HCT116 (cell line): ENCODE results near the gene OPRL1. TPM values are rescaled to one million over a fixed set of nuclear protein-coding genes. Genes with fewer than 3 reads are reported as not detected.

ENCODE experiments used
- ATAC-seq: fragments of 200-7000 bp; cut with Tn5 transposase; 2 replicates; pipeline ENCODE4 v1.9.1; 2020; ENCODE audit warnings: mild to moderate bottlenecking, moderate library complexity
- BruUV-seq: library from RNA; stranded (reverse); fragments of 400-500 nt; replicated peaks from 2 replicates; lab custom pipeline; 2021; lab: Mats Ljungman, UMichigan
- CTCF ChIA-PET: fragments of 300-600 bp; sonication (Branson Sonifier 250); formaldehyde crosslinking; loops from one replicate; lab custom pipeline; 2021; ENCODE audit warnings: antibody characterized with exemption; lab: Charles Lee
- POLR2A ChIA-PET: fragments of 300-600, 350-600 bp; sonication (Branson Sonifier 250); formaldehyde crosslinking; loops from one replicate; lab custom pipeline; 2021; ENCODE audit warnings: antibody characterized with exemption; lab: Charles Lee
- RAD21 ChIA-PET, 2 experiments: fragments of 300-600 bp; sonication (Branson Sonifier 250); formaldehyde crosslinking; loops; one replicate each; lab custom pipeline; 2023; ENCODE audit warnings: low total read pairs in 2 of 2; ENCODE audit not compliant: uncharacterized antibody in 2 of 2, unreplicated experiment in 2 of 2, low non-redundant PET in 1 of 2; lab: Charles Lee
- DNase-seq: peaks from one replicate; pipeline ENCODE4 v3.0.0-alpha.2; 2010; ENCODE audit warnings: low read depth, low spot score
- H2AFZ ChIP-seq: fragments of 200-600 bp; shearing (Covaris generic), sonication (generic); 2 replicates; pipeline ENCODE4 v1.6.1; 2017; ENCODE audit warnings: low read depth, mixed run types, mixed read lengths, antibody characterized with exemption, low read length; ENCODE audit not compliant: poor library complexity, severe bottlenecking
- H3K27ac ChIP-seq: 2 replicates; pipeline ENCODE4 v1.5.1; 2012; ENCODE audit warnings: low read depth, low read length
- H3K27me3 ChIP-seq: fragments of 200-600 bp; sonication (generic); 2 replicates; pipeline ENCODE4 v1.6.1; 2016; ENCODE audit warnings: mixed run types, low read length, mixed read lengths; ENCODE audit not compliant: insufficient read depth
- H3K36me3 ChIP-seq, 2 experiments: fragments of 200-500 bp in 1 of 2; fragments of 200-600 bp in 1 of 2; sonication (Bioruptor generic) in 1 of 2; sonication (generic) in 1 of 2; 2 replicates each; pipeline versions ENCODE4 v1.5.1 to v1.6.1; 2014 to 2016; ENCODE audit warnings: low read length in 2 of 2, inconsistent platforms in 1 of 2, mixed read lengths in 1 of 2, mixed run types in 1 of 2; ENCODE audit not compliant: insufficient read depth in 2 of 2, control insufficient read depth in 1 of 2
- H3K4me1 ChIP-seq, 2 experiments: fragments of 200-600 bp in 1 of 2; sonication (generic) in 1 of 2; 2 replicates each; pipeline versions ENCODE4 v1.5.1 to v1.6.1; 2012 to 2017; ENCODE audit warnings: low read length in 2 of 2, inconsistent platforms in 1 of 2, mild to moderate bottlenecking in 1 of 2, mixed read lengths in 1 of 2, mixed run types in 1 of 2, moderate library complexity in 1 of 2; ENCODE audit not compliant: insufficient read depth in 2 of 2, control insufficient read depth in 1 of 2
- H3K4me2 ChIP-seq: fragments of 200-600 bp; sonication (generic); 2 replicates; pipeline ENCODE4 v1.6.1; 2017; ENCODE audit warnings: mixed run types, low read length, mixed read lengths
- H3K4me3 ChIP-seq, 2 experiments: fragments of 200-600 bp in 1 of 2; sonication (generic) in 1 of 2; replicated peaks in 1 of 2; 2 replicates each; pipeline ENCODE4 v1.5.1; 2011 to 2016; ENCODE audit warnings: low read length in 2 of 2, control low read depth in 1 of 2, low read depth in 1 of 2, mild to moderate bottlenecking in 1 of 2, mixed read lengths in 1 of 2, mixed run types in 1 of 2
- H3K79me2 ChIP-seq: fragments of 200-600 bp; sonication (generic); 2 replicates; pipeline ENCODE4 v1.6.1; 2017; ENCODE audit warnings: mild to moderate bottlenecking, mixed run types, low read length, moderate library complexity, mixed read lengths; ENCODE audit not compliant: insufficient read depth
- H3K9ac ChIP-seq: fragments of 200-600 bp; sonication (generic); 2 replicates; pipeline ENCODE4 v1.6.1; 2016; ENCODE audit warnings: low read length, mixed read lengths
- H3K9me2 ChIP-seq: fragments of 200-600 bp; sonication (generic), shearing (Covaris generic); 2 replicates; pipeline ENCODE4 v1.6.1; 2017; ENCODE audit warnings: mixed run types, mild to moderate bottlenecking, moderate library complexity; ENCODE audit not compliant: insufficient read depth
- H3K9me3 ChIP-seq, 2 experiments: fragments of 200-500 bp in 1 of 2; fragments of 200-600 bp in 1 of 2; sonication (Bioruptor generic) in 1 of 2; sonication (generic) in 1 of 2; 2 replicates each; pipeline ENCODE4 v1.6.1; 2014 to 2017; ENCODE audit warnings: low read length in 2 of 2, mixed read lengths in 2 of 2, inconsistent platforms in 1 of 2, low read depth in 1 of 2, mild to moderate bottlenecking in 1 of 2, mixed run types in 1 of 2, moderate library complexity in 1 of 2; ENCODE audit not compliant: control insufficient read depth in 1 of 2, insufficient read depth in 1 of 2
- H4K20me1 ChIP-seq: fragments of 200-600 bp; sonication (generic), shearing (Covaris generic); 2 replicates; pipeline ENCODE4 v1.6.1; 2017; ENCODE audit warnings: mixed run types, mild to moderate bottlenecking, moderate library complexity; ENCODE audit not compliant: insufficient read depth
- CBX3 ChIP-seq: IDR thresholded peaks from 2 replicates; pipeline ENCODE4 v1.6.1; 2012; ENCODE audit warnings: low read depth
- EGR1 ChIP-seq: IDR thresholded peaks from 2 replicates; pipeline ENCODE4 v1.6.1; 2012; ENCODE audit warnings: low read depth
- ELF1 ChIP-seq: IDR thresholded peaks from 2 replicates; pipeline ENCODE4 v1.6.1; 2012; ENCODE audit warnings: low read depth, borderline replicate concordance
- EZH2 ChIP-seq: fragments of 200-600 bp; sonication (generic); IDR thresholded peaks from 2 replicates; pipeline ENCODE4 v1.6.1; 2017; ENCODE audit warnings: antibody characterized with exemption, mixed run types
- REST ChIP-seq: IDR thresholded peaks from 2 replicates; pipeline ENCODE4 v1.6.1; 2012; ENCODE audit warnings: low read depth
- SIN3A ChIP-seq: IDR thresholded peaks from 2 replicates; pipeline ENCODE4 v1.6.1; 2012; ENCODE audit warnings: low read depth
- SP1 ChIP-seq: IDR thresholded peaks from 2 replicates; pipeline ENCODE4 v1.6.1; 2012; ENCODE audit warnings: low read depth
- TCF7L2 ChIP-seq: IDR thresholded peaks from 2 replicates; pipeline ENCODE4 v1.7.0; 2011; ENCODE audit warnings: borderline replicate concordance, inconsistent platforms; ENCODE audit not compliant: insufficient read depth, insufficient read length; ENCODE audit errors: extremely low read depth
- YY1 ChIP-seq: IDR thresholded peaks from 2 replicates; pipeline ENCODE4 v1.6.1; 2011; ENCODE audit warnings: low read length, low read depth, moderate library complexity, mild to moderate bottlenecking; ENCODE audit not compliant: insufficient replicate concordance; ENCODE audit errors: extremely low read depth
- ZBTB33 ChIP-seq: IDR thresholded peaks from 2 replicates; pipeline ENCODE4 v1.6.1; 2011; ENCODE audit warnings: mild to moderate bottlenecking, low read length, moderate library complexity; ENCODE audit not compliant: insufficient replicate concordance; ENCODE audit errors: extremely low read depth
- intact Hi-C: fragments of 100-400 bp; cut with micrococcal nuclease; formaldehyde crosslinking; loops from 2 replicates; pipeline ENCODE4 v1.10.0; 2022
- total RNA-seq: library from RNA; stranded (reverse); gene quantifications from one replicate; pipeline ENCODE4 v1.2.1, GENCODE V29; 2021; ENCODE audit not compliant: unreplicated experiment

The OPRL1 gene
- total RNA-seq, 1 experiment from 2014 or later = 1.6 TPM

- BruUV-seq = no TSS peak
- Histone ChIP-seq H4K20me1 (no peaks in the 10 kb centered on the region), H3K4me1 (peaks cover 42 to 54% of the 10 kb centered on the region in 2 experiments), H2AFZ (no peak overlapping the region), H3K27me3 (no peaks in the 10 kb centered on the region), H3K4me3 (no peak overlapping the region), H3K9ac (no peak overlapping the region), H3K9me2 (no peaks in the 10 kb centered on the region), H3K9me3 (no peaks in the 10 kb centered on the region), H3K36me3 (no peaks in the 10 kb centered on the region), H3K4me2 (peak overlapping the region; percentile 61), H3K79me2 (no peaks in the 10 kb centered on the region), H3K27ac (peak overlapping the region; percentile 35; the same call in 1 of the 2 replicates)
- CTCF ChIA-PET = interaction anchor here (1.1 kb wide), 1 partner anchor 27 kb away, joined by 4 read pairs; no protein-coding TSS in a partner anchor
- RAD21 ChIA-PET = interaction anchor here in 1 of 2 experiments (0.8 kb wide), 1 partner anchor 27 kb away, joined by 3 read pairs; no protein-coding TSS in a partner anchor
- peak; percentile 54 for ATAC-seq
- peak; percentile 62 for DNase-seq
- intact Hi-C loops = no loop called here
- TF ChIP-seq ZBTB33 = no peak
- POLR2A ChIA-PET = interaction anchor here (1.4 kb wide), 1 partner anchor 27 kb away, joined by 3 read pairs; no protein-coding TSS in a partner anchor
These were observed 13.9 kb upstream of the OPRL1 start for GRCh38 chr20:64065974-64066343.

GRCh38 chr20:64067005-64067632 is 12.8 kb upstream of the OPRL1 start:
- Histone ChIP-seq H3K4me1 (peaks cover 41 to 51% of the 10 kb centered on the region in 2 experiments), H3K9ac (no peak overlapping the region), H3K79me2 (no peaks in the 10 kb centered on the region), H2AFZ (no peak overlapping the region), H4K20me1 (no peaks in the 10 kb centered on the region), H3K9me2 (no peaks in the 10 kb centered on the region), H3K27ac (no peak overlapping the region; the same call in 1 of the 2 replicates), H3K4me2 (peak overlapping the region; percentile 61), H3K27me3 (no peaks in the 10 kb centered on the region), H3K36me3 (no peaks in the 10 kb centered on the region), H3K4me3 (no peak overlapping the region), H3K9me3 (no peaks in the 10 kb centered on the region)
- ChIA-PET CTCF (interaction anchor here (0.6 kb wide), 1 partner anchor 446 kb away, joined by 4 read pairs; no protein-coding TSS in a partner anchor), POLR2A (no interaction called here), RAD21 (no interaction called here)
- ATAC-seq (no peak), DNase-seq (no peak)
- BruUV-seq = no TSS peak
- intact Hi-C loops = no loop called here
- TF ChIP-seq SP1 (no peak), SIN3A (no peak), REST (no peak), EZH2 (no peak), CBX3 (no peak), ELF1 (no peak), TCF7L2 (no peak), EGR1 (no peak), ZBTB33 (no peak), YY1 (no peak)
